HG03045 (cell line): ENCODE data around the gene NIPSNAP3A.

ENCODE experiments used
- ATAC-seq: cut with Tn5 transposase; IDR thresholded peaks from one replicate; pipeline ENCODE4 v1.9.1; 2021; ENCODE audit warnings: mild to moderate bottlenecking, moderate library complexity; ENCODE audit not compliant: unreplicated experiment

NIPSNAP3A gene

DNA sequence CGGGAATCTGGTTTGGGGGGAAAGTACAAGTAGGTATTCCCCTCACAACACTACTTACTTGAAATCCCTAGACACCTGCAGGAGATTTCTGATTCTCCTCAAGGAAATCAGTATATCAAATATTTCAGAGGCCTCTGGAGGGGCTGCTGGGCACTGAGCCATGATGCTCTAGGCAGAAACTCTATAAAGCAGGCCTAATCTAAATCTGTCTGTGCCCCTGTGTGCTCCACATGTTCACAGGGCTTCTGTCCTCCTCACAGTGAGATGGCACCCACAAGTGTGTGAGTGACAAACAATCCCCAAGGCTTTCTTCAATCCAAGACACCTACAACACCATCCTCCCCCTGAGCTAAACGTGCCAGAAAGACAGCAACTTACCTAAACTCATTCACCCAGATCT is 55.4 kb downstream of the NIPSNAP3A start:
- ATAC-seq: no peak

DNA sequence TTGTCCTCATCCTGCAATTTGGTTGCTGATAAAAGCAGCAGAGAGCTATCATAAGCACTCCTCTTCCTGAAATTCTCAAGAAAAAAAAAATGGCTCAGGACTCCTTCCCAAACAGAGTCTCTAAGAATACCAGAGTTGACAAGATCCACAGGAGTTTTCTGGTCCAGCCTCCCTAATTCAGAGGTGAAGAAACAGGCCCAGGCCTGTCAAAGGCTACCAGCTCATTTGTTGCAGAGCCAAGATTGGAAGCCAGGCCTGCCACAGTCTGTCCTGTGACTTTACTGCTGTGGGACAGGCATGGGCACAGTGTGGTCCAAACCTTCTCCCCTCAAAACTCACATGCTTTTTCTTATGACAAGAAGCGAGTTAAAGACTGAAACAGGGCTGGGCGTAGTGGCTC is 58.0 kb downstream of the NIPSNAP3A start:
- no peak for ATAC-seq

DNA sequence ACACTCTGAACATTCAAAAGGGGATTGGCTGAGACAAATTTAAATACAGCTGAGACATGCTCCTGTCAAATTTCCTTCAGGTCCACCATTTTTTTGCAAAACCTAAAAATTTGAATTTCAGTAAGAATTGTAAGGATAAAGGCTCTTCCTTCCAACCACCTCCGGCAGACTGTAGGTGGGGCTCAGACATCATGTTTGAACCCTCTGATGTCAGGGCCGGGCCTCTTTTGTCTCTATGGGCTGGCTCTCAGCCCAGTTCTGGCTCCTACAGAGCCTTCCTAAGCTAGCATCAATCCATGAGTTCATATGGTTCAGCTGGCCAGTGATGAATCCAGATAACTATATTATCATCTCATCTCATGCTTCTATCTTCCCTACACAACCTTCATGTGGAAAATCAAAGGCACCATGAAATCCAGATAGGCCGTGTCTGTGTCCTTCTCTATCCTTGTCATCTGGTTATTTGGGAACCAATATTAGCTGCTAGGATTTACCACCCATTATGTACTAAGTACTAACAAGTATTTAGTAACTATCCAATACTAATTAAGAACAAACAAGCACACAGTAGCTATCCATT is 60.6 kb downstream of the NIPSNAP3A start:
- ATAC-seq: no peak
